Ureter (tissue), 1 donor: ENCODE measurements around the gene APEX1. TPM values are rescaled to one million over a fixed set of nuclear protein-coding genes. Genes with fewer than 3 reads are reported as not detected.

ENCODE experiments used
- DNase-seq: peaks from one replicate; pipeline ENCODE4 v3.0.0-alpha.2; 2020; ENCODE audit warnings: low spot score
- total RNA-seq: library from RNA; stranded (reverse); gene quantifications from one replicate; pipeline ENCODE4 v1.2.4, GENCODE V29; 2023
- donor health status: DM: yes; HTN: yes; CAD: no.

APEX1 gene
- total RNA-seq = 169 TPM

DNA sequence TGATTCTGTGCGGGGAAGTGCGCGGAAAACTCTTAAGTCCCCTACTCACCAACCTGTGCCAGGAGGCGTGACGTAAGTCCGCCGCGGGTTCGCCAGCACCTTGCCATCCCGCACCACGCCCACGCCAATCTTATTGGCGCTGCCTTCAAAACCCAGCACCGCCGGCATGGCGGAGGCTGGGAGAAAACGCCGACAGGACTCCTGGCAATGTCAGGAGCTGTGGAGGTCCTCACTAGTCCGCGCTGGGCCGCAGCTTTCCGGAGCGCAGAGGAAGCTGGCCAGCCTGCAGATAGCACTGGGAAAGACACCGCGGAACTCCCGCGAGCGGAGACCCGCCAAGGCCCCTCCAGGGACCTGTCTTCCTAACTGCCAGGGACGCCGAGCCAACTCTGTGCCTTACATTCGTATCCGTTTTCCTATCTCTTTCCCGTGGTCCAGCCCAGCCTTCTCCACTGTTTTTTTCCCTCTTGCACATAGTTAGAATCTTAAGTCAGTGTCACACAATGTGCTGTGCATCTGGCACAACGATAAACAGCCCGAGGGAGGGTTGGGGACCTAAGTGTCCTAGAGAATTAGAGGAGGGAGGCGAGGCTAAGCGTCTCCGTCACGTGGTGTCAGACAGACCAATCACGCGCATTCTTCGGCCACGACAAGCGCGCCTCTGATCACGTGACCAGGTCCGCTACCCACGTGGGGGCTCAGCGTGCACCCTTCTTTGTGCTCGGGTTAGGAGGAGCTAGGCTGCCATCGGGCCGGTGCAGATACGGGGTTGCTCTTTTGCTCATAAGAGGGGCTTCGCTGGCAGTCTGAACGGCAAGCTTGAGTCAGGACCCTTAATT, at the start of gene APEX1, which contains the start of gene OSGEP:
APEX1 (plus strand) TSS at position 711 of the 839 bp plus-strand sequence. CDS start 420 bp downstream, outside the sequence.
OSGEP (minus strand) TSS at position 297 of the 839 bp plus-strand sequence; CDS start at position 168, 129 bp downstream.
- peak; percentile 99 for DNase-seq

DNA sequence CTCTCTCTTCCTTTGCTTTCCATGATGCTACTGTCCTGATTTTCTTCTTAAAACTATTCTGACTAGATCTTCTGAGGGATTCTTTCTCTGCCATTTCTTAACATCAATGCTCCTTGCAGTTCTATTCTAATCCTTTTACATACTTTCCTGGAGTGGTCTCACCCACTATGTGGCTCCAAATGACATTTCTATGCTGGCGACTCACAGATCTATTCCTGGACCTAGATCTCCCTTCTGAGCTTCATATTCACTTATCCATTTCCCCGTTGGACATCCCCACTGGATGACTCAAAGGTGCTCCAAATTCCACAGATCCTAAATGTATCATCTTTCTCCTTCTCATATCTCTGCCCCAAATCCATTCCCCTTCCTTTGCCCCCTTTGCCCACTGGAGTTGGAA, 45.8 kb upstream of the APEX1 start:
- DNase-seq = no peak

DNA sequence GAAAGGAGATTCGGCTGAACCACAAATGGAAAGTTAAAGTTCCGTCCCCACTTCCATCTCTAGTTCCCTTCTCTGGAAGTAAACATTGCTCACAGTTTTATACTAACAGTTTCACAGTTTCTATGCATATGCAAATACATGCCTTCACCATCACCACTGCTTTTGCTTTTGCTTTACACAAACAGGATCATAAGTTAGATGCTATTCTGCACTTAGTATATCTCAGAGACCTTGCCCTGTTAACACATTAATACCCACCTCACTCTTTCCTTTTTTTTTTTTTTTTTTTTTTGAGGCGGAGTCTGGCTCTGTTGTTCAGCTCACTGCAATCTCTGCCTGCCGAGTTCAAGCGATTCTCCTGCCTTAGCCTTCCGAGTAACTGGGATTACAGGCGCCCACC, 42.6 kb upstream of the APEX1 start:
- DNase-seq = no peak

DNA sequence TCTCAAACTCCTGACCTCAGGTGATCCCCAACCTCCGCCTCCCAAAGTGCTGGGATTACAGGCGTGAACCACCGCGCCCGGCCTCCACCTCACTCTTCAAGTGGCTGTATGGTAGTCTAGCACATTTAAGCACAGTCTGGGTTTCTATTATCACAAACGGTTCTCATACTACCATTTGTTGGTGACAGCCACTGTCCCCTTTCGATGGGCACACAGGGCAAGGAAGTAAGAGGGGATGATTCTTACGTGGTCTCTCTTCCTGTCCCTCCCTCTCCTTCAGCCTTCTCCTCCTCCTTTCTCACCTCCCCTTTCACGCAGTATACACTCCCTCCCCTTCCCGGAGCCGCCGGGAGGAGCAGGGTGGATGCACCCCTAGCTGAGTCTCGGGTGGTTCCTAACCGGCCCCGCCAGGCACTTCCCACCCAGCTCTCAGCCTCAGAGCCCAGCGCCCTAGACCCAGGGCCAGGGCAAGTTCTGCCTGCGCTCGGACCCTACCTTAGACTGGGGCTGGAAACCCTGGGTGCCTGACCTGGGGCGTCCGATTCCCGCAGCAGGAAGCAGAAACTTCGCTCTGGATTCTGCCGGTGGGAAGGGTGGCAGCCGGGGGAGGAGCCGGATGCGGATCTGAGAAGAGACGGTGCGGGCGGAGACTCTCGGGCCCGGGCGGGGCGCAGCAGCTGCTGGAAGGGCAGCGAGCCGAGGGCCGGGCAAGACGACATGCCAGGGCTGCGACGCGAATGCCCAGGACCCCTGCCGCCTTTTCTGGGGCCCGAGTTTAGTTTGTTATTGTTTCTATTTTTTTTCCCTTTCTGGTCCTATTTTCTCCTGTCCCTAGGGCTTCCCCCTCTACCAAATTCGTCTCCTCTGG, 41.9 kb upstream of the APEX1 start, which contains the start of gene TEP1:
TEP1 (minus strand) TSS at position 626 of the 868 bp plus-strand sequence. CDS start 5,062 bp downstream, outside the sequence.
- DNase-seq = peak; percentile 91

DNA sequence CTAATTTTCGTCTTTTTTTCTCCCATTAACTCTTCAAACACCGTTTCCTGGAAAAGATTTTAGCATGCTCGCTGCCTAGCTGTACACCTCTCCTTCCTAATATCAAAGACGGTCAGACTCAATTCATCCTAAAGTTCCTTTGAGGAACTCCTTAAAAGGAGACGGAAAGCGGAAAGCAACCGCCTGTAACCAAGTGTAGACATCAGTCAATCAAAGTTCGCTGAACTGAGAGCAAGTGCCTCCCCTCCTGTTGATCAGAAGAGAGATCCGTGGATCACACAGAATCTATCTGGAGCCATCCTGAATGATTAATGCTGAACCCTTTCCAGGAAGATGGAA, 41.3 kb upstream of the APEX1 start:
- DNase-seq = no peak

DNA sequence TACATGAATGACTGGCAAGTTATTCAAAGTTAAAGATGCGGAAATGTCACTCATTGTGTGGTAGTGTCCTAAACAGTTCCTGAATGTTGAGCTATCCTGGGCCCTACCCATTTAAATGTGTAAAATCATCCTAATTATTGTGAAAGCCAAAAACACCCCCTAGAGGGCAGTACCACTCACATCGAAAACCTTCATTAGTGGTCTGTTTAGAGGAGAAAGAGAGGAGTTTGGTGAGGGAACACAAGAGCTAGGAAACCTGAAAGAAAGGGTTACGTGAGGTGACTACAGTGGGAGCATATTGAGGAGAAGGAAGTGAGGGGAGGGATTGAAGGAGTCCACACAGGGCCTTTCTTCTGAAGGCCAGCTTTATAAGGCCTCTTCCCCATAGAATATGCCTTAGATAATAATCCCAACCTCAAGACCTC, 39.2 kb upstream of the APEX1 start:
- DNase-seq = no peak

DNA sequence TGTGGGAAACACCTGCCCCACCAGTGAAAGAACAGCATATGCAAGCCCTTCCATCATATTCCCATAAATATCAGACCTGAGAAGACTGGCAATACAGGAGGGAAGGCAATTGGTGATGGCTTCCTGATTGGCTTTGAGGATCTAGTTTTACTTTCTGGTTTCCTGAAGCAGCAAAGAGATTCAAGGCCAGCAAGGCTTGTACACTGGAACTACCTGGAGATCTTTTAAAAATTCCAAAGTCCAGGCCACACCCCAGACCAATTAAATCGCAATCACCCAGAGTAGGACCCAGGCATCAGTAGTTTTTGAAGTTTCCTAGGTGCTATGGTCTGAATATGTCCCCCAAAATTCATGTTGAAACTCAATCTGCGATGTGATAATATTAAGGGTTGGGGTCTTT, 38.8 kb upstream of the APEX1 start:
- DNase-seq = no peak

DNA sequence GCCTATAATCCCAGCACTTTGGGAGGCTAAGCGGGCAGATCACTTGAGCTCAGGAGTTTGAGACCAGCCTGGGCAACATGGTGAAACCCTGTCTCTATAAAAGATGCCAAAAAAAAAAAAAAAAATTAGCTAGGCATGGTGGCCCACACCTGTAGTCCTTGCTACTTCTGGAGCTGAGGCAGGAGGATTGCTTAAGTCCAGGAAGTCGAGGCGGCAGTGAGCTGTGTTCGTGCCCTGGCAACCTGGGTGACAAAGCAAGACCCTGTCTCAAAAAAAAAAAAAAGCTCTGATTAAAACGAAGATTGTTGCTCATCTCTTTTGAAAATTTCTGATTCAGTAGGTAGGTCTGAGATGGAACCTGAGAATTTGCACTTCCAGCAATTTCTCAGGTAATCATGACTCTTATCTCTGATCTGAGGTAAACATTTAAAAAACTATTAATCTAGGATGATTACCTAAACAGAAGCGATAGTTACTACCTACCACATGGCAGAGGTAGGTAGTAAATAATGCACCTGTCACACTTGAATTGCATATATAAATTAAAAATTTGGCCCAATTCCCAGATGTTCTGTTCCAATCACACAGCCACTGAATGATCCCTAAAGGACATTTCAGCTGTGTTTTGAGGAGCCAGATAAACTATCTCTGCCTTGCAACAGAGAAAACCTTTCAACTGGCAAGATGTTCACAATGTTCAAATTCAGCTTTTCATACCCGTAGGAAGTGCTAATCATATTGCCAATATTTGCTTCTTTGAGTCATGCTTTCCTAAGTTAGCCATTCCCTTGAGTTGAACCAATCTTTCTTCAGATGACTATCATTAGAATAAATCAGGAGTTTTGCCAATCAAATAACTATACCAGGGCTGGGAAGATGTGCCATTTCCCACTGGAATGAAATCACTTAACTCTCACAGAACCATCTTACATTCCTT, 37.5 kb upstream of the APEX1 start:
- no peak for DNase-seq

DNA sequence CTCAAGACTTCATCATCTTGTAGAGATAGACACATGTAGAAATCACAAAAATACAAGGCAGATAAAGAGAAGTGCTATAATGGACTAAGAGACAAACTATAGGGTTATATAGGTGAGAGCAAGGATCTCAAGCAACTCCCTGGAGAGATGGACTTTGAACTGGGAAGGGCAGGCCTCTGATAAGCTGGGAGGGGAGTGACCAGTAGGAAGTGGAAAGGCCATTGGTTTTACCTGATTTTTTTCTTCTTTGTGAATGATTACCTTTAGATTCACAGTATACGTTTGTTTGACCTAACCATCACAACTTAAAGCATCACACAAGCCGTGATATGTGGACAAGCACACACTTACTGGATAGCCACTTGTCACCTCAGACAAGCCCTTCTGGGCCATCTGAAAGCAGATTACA, 36.5 kb upstream of the APEX1 start:
- DNase-seq = no peak

DNA sequence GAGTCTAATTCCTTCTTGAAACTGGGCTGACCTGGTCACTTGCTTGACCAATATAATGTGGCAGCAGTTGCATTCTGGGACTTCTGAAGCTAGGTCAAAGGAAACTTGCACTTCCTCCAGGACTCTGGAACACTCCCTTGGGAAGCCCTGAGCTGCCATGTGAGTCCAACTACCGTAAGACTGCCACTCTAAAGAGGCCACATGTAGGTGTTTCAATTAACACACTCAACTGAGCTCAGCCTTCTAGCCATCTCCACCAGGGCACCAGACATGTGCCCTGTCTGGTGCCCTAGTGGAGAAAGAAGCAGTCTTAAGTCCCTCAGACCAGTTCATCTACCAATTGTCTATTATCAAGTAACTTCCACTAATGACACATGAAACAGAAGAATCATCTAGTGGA, 35.6 kb upstream of the APEX1 start:
- DNase-seq = no peak

DNA sequence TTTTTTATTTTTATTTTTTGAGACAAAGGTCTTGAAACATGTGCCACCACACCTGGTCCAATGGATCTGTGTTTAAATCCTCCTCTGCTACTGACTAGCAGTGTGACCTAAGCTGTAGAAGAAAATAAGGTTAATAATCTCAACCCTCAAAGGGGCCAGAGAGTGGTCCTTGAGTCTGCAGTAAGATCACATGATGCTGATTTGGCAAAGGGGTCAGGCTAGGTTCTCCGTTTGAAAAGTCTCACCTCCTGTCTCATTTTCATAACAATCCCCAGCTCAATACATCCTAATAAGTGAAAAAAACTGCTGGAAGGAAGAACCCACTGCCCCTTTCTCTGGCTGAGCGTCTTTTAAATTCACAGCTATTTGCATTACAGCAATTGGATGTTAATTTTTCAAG, 33.8 kb upstream of the APEX1 start:
- no peak for DNase-seq

DNA sequence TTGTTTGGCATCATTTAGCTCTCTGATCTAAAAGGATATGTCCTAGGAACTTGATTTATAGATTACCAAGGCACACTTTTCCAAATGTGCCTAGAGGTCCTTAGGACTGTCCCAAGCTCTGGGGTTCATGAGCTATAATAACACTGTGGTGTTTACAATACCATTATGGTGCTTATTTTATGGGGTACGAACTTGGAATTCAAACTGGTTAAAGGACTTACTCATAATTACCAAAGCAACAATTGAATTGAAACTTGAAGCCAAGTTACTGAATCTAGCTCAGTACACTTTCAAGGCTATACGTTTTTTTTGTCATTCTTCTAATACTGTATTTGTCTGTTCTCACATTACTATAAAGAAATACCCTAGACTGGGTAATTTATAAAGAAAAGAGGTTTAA, 32.1 kb upstream of the APEX1 start:
- DNase-seq = no peak

DNA sequence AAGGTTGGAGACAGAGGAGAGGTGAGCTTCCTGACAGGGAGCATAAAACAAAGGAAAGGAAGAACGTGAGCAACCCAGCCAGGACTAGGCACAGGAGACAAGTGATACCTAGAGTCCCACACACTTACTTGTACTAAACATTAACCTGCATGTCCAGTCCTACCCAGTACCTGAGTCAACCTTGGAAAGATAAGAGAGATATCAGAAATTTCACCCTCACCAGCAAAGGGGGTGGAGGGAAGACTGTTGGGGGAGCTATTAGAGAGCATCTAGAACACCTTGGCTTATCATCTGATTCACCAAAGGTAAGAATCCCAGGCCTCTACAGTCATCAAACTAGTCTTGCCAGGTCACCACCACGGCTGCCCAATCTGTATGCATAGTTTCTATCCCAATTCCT, 30.2 kb upstream of the APEX1 start:
- DNase-seq = no peak

DNA sequence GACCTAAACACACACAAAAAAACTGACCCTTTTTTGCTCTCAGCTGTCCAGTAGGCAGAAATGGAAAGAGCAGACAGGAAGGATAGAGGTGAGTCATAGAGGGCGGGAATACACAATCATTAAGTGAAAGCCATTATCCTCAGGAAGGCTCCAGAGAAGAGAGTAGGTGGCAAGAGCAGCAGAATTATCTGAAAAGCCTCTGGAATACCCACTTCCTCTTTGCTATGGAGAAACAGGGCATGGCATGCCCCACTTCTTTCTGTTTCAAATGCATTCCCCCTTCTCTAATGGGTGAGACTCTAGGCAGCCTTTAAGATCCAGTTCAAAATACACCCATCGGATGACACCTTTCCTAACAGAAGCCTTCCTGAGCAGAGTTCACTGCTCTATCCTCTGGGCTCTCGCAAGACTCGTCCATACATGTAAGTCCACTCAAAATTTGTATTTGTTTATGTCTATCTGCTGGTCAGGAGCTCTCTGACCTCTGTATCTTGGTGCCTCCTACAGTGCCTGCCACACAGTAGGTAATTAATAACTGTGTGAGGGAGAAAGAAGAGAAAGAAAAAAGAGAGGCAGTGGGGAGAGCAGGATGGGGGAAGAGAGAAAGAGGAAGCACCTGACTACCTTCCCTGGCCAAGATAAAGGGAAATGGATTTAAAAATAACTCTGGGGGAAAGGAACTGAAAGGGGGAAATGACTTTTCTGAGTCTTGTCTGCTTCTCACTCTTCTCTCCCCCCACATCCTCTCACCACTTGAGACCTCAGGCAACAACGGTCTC, 27.6 kb upstream of the APEX1 start:
- DNase-seq = no peak

DNA sequence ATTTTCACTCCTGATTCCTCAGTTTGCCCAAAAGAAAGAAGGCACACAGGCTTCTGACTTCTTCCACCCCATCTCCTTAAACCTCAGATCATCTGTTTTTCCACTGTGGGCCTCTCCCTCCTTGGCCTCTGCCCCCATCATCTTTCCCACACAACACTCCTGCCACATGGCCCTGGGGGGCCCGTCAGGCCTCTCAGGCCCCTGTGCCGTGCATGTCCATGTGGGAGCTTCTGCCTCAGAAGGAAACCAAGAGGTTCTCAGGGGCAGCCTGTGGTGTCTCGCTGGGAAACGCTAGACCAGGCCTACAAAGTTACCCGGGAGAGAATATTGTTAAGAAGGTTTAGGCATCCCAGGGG, 27.0 kb upstream of the APEX1 start:
- DNase-seq = no peak

DNA sequence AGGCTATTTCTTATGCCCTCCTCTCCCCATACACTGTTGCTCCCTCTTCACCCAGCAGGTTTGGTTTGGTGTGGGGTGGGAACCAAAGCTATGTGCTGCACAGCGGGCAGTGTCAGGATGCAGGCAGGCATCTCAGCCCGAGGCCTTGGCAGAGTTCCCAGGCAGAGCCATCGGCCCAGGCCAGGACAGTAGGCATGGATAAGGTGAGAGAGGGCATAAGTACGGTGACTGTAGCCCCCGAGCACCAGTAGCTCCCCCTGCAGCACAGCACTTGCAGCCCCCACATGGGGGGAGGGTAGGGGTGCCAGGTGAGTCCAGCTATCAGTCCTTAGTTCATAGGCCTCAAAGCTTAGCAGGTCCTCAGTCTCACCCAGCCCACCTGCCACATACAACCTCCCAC, 26.2 kb upstream of the APEX1 start:
- DNase-seq = no peak

DNA sequence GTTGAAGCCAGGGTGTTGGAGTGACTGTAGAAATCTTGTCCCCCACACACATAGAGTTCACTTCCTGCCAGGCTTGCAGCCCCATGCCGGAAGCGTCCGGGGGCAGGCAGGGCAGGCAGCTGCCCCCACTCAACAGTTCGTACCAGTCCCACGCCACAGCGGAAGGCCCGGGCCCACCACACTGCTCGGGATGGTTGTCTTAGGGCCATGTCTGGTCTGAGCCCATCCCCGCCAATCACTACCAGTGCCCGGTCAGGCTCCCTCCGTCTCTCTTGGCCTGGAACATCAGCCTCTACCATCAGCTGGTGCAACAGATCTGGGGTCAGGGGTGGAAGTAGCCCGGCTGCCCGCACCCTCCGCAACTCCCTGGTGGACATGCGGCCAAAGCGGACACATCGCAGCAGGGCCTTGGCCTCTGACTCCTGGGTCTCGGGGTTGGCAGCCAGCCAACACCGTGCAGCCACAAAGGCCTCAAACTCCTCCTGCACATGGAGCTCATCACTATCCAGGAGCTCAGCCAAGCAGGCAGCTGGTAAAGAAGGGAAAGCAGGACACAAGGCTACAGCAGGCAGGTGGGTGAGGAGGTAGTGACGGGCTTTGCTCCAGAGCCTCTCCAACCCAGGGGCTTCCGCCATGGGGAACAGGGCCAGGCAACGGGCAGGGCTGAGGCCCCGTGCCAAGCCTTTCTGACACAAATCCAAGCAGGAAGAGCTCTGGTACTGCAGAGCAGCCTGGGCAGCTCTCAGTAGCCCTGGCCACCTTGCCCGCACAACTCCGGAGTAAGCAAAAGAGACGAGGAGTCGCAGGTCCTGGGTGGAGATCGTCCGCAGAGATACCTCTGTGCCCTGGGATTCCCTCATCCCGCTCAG, 25.0 kb upstream of the APEX1 start:
- no peak for DNase-seq

DNA sequence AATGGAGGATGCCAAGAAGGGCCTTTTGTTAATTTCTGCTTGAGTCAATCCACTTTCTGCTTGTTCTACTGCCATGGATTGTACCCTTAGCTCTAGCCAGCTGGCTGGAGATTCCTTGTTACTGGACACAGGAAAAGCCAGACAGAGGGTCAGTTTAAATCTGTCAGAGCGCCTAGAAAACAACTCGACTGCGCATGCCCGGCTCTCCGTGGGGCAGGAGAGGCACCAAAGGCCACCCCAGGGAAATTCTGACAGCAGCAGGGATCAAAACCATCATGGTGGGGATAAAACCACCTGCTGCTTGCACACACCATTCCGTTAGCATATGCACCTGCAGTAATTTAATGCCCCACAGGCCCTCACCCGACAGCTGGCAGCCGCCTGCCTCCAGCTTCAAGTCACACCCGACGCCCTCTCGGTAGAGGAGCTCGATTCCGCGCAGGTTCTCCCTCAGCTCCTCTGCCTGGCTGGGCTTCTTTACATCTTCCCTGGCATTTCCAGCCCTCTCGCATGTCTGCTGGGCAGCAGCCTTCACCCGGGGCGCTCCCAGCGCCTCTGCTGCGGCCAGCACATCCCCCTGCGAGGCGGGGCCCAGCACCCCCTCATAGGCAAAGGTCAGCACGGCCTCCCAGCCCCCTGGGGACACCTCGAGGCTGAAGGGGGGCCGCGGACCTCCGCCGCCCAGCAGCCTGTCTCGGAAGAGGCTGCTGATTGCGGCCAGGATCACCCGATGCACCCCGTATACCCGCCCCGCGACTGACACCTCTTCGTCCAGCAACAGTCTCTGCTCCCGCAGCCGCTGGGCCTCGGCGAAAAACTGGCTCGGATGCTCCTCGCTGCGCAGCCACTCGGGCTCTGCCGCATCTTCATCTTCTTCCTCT, 20.1 kb upstream of the APEX1 start:
- DNase-seq = no peak
